ENCODE data around the gene DNAAF1. TPM values are rescaled to one million over a fixed set of nuclear protein-coding genes. Genes with fewer than 3 reads are reported as not detected.

Gene DNAAF1
- polyA plus RNA-seq, 2 of the 4 experiments (the other 2 are of a cell fraction) = 0.13 to 0.14 TPM

GRCh38 chr16:84165746-84166145 is 20.6 kb downstream of the DNAAF1 start:
- ChIA-PET CTCF (interaction anchor here (0.6 to 4.2 kb wide), 6 partner anchors 10 to 345 kb away, joined by 3 to 14 read pairs (median 3); partner anchors contain the start of gene TAF1C), POLR2A (no interaction called here)
- DNase-seq (ENCODE audit: low read depth in 1 of 2, low spot score in 1 of 2) = no peak
- FAIRE-seq = no peak
- no peak overlapping the region for H3K4me2 ChIP-seq
- no peak overlapping the region for H3K27ac ChIP-seq
- ATAC-seq = no peak
- H3K4me1 ChIP-seq = no peaks in the 10 kb centered on the region
- TF ChIP-seq HEYL (CRISPR knock-in tag; IDR thresholded peaks at IDR 0.05) (no peak), BHLHE40 (IDR thresholded peaks at IDR 0.05; ENCODE audit: low read depth, low read length) (no peak), MYC (IDR thresholded peaks at IDR 0.05; ENCODE audit: borderline replicate concordance, low read length) (no peak), HDAC2 (IDR thresholded peaks at IDR 0.05) (no peak), HES2 (IDR thresholded peaks at IDR 0.05) (no peak), RARB (CRISPR knock-in tag; IDR thresholded peaks at IDR 0.05) (no peak), HMGXB4 (CRISPR knock-in tag; IDR thresholded peaks at IDR 0.05; ENCODE audit: borderline replicate concordance) (no peak), EHMT2 (IDR thresholded peaks at IDR 0.05; ENCODE audit: low read depth) (no peak), ESRRA (IDR thresholded peaks at IDR 0.05; ENCODE audit: borderline replicate concordance, low read length) (no peak), JUN (IDR thresholded peaks at IDR 0.05) (no peak), PHF8 (IDR thresholded peaks at IDR 0.05; ENCODE audit: borderline replicate concordance, low read depth) (no peak), ZSCAN20 (CRISPR knock-in tag; IDR thresholded peaks at IDR 0.05) (no peak), ELK1 (IDR thresholded peaks at IDR 0.05; ENCODE audit: low read depth, low read length) (no peak), NR3C1 (IDR thresholded peaks at IDR 0.05) (no peak), HOXB5 (CRISPR knock-in tag; IDR thresholded peaks at IDR 0.05) (no peak), HOXB13 (CRISPR knock-in tag; IDR thresholded peaks at IDR 0.05; ENCODE audit: low read depth) (no peak), MAZ (IDR thresholded peaks at IDR 0.05; ENCODE audit: borderline replicate concordance, low read depth, low read length) (no peak), REST (IDR thresholded peaks at IDR 0.05) (no peak), RAD21 (conservative IDR thresholded peaks at IDR 0.05 in 1 of 2, IDR thresholded peaks at IDR 0.05 in 1 of 2) (no peak), RCOR1 (IDR thresholded peaks at IDR 0.05; ENCODE audit: low read depth, low read length) (no peak)
- WGBS (ENCODE audit: missing lambda C conversion rate) = 85% methylated on average over 7 of the region's 7 CpGs
- no peak overlapping the region for H3K4me3 ChIP-seq
- no peaks in the 10 kb centered on the region for H3K9me3 ChIP-seq

Data from A549 (cell line).